ENCODE results near the gene SERINC5.
"Not testable (repeated sequence)": the region's sequence is repeated elsewhere in the genome, so short reads cannot be mapped to it uniquely, and the experiment has no call there.

The SERINC5 gene

GRCh38 chr5:80156156-80156555 lies 99.7 kb downstream of the SERINC5 start:
- Histone ChIP-seq H2AFZ (ENCODE audit: low read length) (no peak overlapping the region), H3K36me3 (ENCODE audit: insufficient read depth, low read length) (peaks cover 71% of the 10 kb centered on the region), H3K4me3 (ENCODE audit: low read length, poor library complexity, severe bottlenecking) (no peak overlapping the region), H3F3A (ENCODE audit: low read depth) (no peaks in the 10 kb centered on the region), H3K4me2 (ENCODE audit: low read depth, low read length, poor library complexity, severe bottlenecking) (no peak overlapping the region), H3K4me1 (ENCODE audit: insufficient read depth, low read length, poor library complexity, severe bottlenecking) (peaks cover 7% of the 10 kb centered on the region), H3K9me3 (ENCODE audit: insufficient read depth, low read depth, low read length) (no peaks in the 10 kb centered on the region), H3K9me2 (replicated peaks; ENCODE audit: low read depth, low read length) (no peaks in the 10 kb centered on the region), H3K9ac (ENCODE audit: low read depth, low read length, poor library complexity, severe bottlenecking) (no peak overlapping the region), H3K79me2 (ENCODE audit: insufficient read depth, low read length) (no peaks in the 10 kb centered on the region), H3K27me3 (ENCODE audit: insufficient read depth, low read length, poor library complexity, severe bottlenecking) (no peaks in the 10 kb centered on the region), H4K20me1 (ENCODE audit: insufficient read depth, low read length, poor library complexity, severe bottlenecking) (no peaks in the 10 kb centered on the region)
- TF ChIP-seq CTCF (conservative IDR thresholded peaks at IDR 0.05; ENCODE audit: low read length) = no peak
- no peak for TF ChIP-seq EZH2phosphoT487 (IDR thresholded peaks at IDR 0.05; ENCODE audit: borderline replicate concordance)

- H3K36me3 ChIP-seq (ENCODE audit: insufficient read depth, low read length) = peaks cover 72% of the 10 kb centered on the region; the same call in 1 of the 2 replicates
These were observed 101.1 kb downstream of the SERINC5 start for GRCh38 chr5:80154749-80155148.

GRCh38 chr5:80154289-80154688 lies 101.6 kb downstream of the SERINC5 start:
- not testable (repeated sequence) for H3K9ac ChIP-seq (ENCODE audit: low read depth, low read length, poor library complexity, severe bottlenecking); H2AFZ ChIP-seq (ENCODE audit: low read length); H3K4me2 ChIP-seq (ENCODE audit: low read depth, low read length, poor library complexity, severe bottlenecking); H3K27me3 ChIP-seq (ENCODE audit: insufficient read depth, low read length, poor library complexity, severe bottlenecking); H3K9me3 ChIP-seq (ENCODE audit: insufficient read depth, low read depth, low read length); H3K9me2 ChIP-seq (replicated peaks; ENCODE audit: low read depth, low read length); H3K4me1 ChIP-seq (ENCODE audit: insufficient read depth, low read length, poor library complexity, severe bottlenecking); H4K20me1 ChIP-seq (ENCODE audit: insufficient read depth, low read length, poor library complexity, severe bottlenecking); H3K4me3 ChIP-seq (ENCODE audit: low read length, poor library complexity, severe bottlenecking); H3F3A ChIP-seq (ENCODE audit: low read depth); H3K79me2 ChIP-seq (ENCODE audit: insufficient read depth, low read length)
- H3K36me3 ChIP-seq (ENCODE audit: insufficient read depth, low read length) = peaks cover 72% of the 10 kb centered on the region; the same call in 1 of the 2 replicates

More at GRCh38 chr5:80154749-80155148, 101.1 kb downstream of the SERINC5 start:
- Histone ChIP-seq H3K79me2 (ENCODE audit: insufficient read depth, low read length) (no peaks in the 10 kb centered on the region), H3K9me3 (ENCODE audit: insufficient read depth, low read depth, low read length) (no peaks in the 10 kb centered on the region), H3F3A (ENCODE audit: low read depth) (no peaks in the 10 kb centered on the region), H3K9ac (ENCODE audit: low read depth, low read length, poor library complexity, severe bottlenecking) (no peak overlapping the region), H3K9me2 (replicated peaks; ENCODE audit: low read depth, low read length) (no peaks in the 10 kb centered on the region), H3K4me1 (ENCODE audit: insufficient read depth, low read length, poor library complexity, severe bottlenecking) (peaks cover 7% of the 10 kb centered on the region), H2AFZ (ENCODE audit: low read length) (no peak overlapping the region), H3K4me2 (ENCODE audit: low read depth, low read length, poor library complexity, severe bottlenecking) (no peak overlapping the region), H3K27me3 (ENCODE audit: insufficient read depth, low read length, poor library complexity, severe bottlenecking) (no peaks in the 10 kb centered on the region), H3K4me3 (ENCODE audit: low read length, poor library complexity, severe bottlenecking) (no peak overlapping the region), H4K20me1 (ENCODE audit: insufficient read depth, low read length, poor library complexity, severe bottlenecking) (no peaks in the 10 kb centered on the region)
- TF ChIP-seq EZH2phosphoT487 (IDR thresholded peaks at IDR 0.05; ENCODE audit: borderline replicate concordance) = no peak
- no peak for TF ChIP-seq CTCF (conservative IDR thresholded peaks at IDR 0.05; ENCODE audit: low read length)

DNA sequence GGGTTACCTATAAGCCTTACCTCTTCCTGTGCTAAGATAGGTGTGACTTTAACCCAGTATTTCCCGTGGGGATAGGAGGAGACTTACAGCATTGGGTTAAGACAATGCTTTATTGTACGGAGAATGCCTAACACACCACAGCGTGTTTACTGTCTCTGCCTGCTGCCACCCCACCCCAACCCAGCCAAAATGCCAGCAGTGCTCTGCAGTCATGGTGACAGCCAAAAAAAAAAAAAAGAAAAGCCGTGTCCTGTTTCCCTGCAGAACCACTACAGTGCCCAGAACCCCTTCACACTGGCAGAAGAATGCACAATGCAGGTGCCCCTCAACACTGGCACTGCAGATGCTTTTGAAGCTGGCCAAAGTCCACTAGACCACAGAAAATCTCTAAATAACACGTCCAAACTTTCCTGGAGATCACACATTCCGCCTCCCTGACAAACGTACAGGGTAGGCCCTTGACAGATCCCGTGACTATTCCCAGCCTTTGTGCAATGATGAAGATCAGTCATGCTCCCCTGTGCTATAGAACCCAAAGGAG lies 102.2 kb downstream of the SERINC5 start:
- no peak overlapping the region for H2AFZ ChIP-seq (ENCODE audit: low read length)
- peaks cover 72% of the 10 kb centered on the region; the same call in 1 of the 2 replicates for H3K36me3 ChIP-seq (ENCODE audit: insufficient read depth, low read length)
- no peaks in the 10 kb centered on the region for H4K20me1 ChIP-seq (ENCODE audit: insufficient read depth, low read length, poor library complexity, severe bottlenecking)
- no peak overlapping the region for H3K9ac ChIP-seq (ENCODE audit: low read depth, low read length, poor library complexity, severe bottlenecking)
- no peaks in the 10 kb centered on the region for H3K27me3 ChIP-seq (ENCODE audit: insufficient read depth, low read length, poor library complexity, severe bottlenecking)
- H3K4me1 ChIP-seq (ENCODE audit: insufficient read depth, low read length, poor library complexity, severe bottlenecking) = peaks cover 7% of the 10 kb centered on the region
- H3K9me2 ChIP-seq (replicated peaks; ENCODE audit: low read depth, low read length) = no peaks in the 10 kb centered on the region
- H3K4me2 ChIP-seq (ENCODE audit: low read depth, low read length, poor library complexity, severe bottlenecking) = no peak overlapping the region
- H3F3A ChIP-seq (ENCODE audit: low read depth) = no peaks in the 10 kb centered on the region
- no peak overlapping the region for H3K4me3 ChIP-seq (ENCODE audit: low read length, poor library complexity, severe bottlenecking)
- H3K9me3 ChIP-seq (ENCODE audit: insufficient read depth, low read depth, low read length) = no peaks in the 10 kb centered on the region
- H3K79me2 ChIP-seq (ENCODE audit: insufficient read depth, low read length) = no peaks in the 10 kb centered on the region
- TF ChIP-seq CTCF (conservative IDR thresholded peaks at IDR 0.05; ENCODE audit: low read length) (no peak), EZH2phosphoT487 (IDR thresholded peaks at IDR 0.05; ENCODE audit: borderline replicate concordance) (no peak)
